ENCODE measurements around the gene TP53TG5. TPM values are rescaled to one million over a fixed set of nuclear protein-coding genes. Genes with fewer than 3 reads are reported as not detected.
"Not testable (repeated sequence)": the region's sequence is repeated elsewhere in the genome, so short reads cannot be mapped to it uniquely, and the experiment has no call there.

The TP53TG5 gene
- total RNA-seq, 1 donor from 2014 or later: not detected

- peaks cover 48% of the 10 kb centered on the region for H3K4me1 Mint-ChIP-seq (ENCODE audit: low read depth)
- no peaks in the 10 kb centered on the region for H3K9me3 Mint-ChIP-seq (ENCODE audit: low read depth)
- TF ChIP-seq CTCF (IDR thresholded peaks at IDR 0.05): no peak
- no peak for DNase-seq (ENCODE audit: low spot score)
- H3K27me3 Mint-ChIP-seq (ENCODE audit: low read depth): no peaks in the 10 kb centered on the region
- peak overlapping the region; percentile 52 for H3K27ac Mint-ChIP-seq (ENCODE audit: unreplicated experiment)
- no peaks in the 10 kb centered on the region for H3K36me3 Mint-ChIP-seq (ENCODE audit: low read depth)
- H3K4me3 Mint-ChIP-seq (ENCODE audit: unreplicated experiment): no peak overlapping the region
Measured at GRCh38 chr20:45354423-45355208, 23.5 kb downstream of the TP53TG5 start.

GRCh38 chr20:45353746-45354145, 24.4 kb downstream of the TP53TG5 start:
- no peaks in the 10 kb centered on the region for H3K36me3 Mint-ChIP-seq (ENCODE audit: low read depth)
- H3K27ac Mint-ChIP-seq (ENCODE audit: unreplicated experiment): no peak overlapping the region
- H3K4me3 Mint-ChIP-seq (ENCODE audit: unreplicated experiment): no peak overlapping the region
- H3K27me3 Mint-ChIP-seq (ENCODE audit: low read depth): no peaks in the 10 kb centered on the region
- H3K4me1 Mint-ChIP-seq (ENCODE audit: low read depth): peaks cover 40% of the 10 kb centered on the region
- no peaks in the 10 kb centered on the region for H3K9me3 Mint-ChIP-seq (ENCODE audit: low read depth)
- no peak for TF ChIP-seq CTCF (IDR thresholded peaks at IDR 0.05)
- DNase-seq (ENCODE audit: low spot score): no peak

- Mint-ChIP-seq H3K27me3 (ENCODE audit: low read depth) (no peaks in the 10 kb centered on the region), H3K9me3 (ENCODE audit: low read depth) (no peaks in the 10 kb centered on the region), H3K4me3 (ENCODE audit: unreplicated experiment) (no peak overlapping the region), H3K27ac (ENCODE audit: unreplicated experiment) (no peak overlapping the region), H3K4me1 (ENCODE audit: low read depth) (peaks cover 35% of the 10 kb centered on the region), H3K36me3 (ENCODE audit: low read depth) (no peaks in the 10 kb centered on the region)
- no peak for TF ChIP-seq CTCF (IDR thresholded peaks at IDR 0.05)
- no peak for DNase-seq (ENCODE audit: low spot score)
Measured at GRCh38 chr20:45352729-45353128, 25.4 kb downstream of the TP53TG5 start.

GRCh38 chr20:45350795-45351194, 27.3 kb downstream of the TP53TG5 start:
- not testable (repeated sequence) for H3K9me3 Mint-ChIP-seq (ENCODE audit: low read depth); H3K36me3 Mint-ChIP-seq (ENCODE audit: low read depth); H3K27ac Mint-ChIP-seq (ENCODE audit: unreplicated experiment); H3K27me3 Mint-ChIP-seq (ENCODE audit: low read depth); DNase-seq (ENCODE audit: low spot score); H3K4me3 Mint-ChIP-seq (ENCODE audit: unreplicated experiment)
- peaks cover 43% of the 10 kb centered on the region for H3K4me1 Mint-ChIP-seq (ENCODE audit: low read depth)

GRCh38 chr20:45350217-45350616, 27.9 kb downstream of the TP53TG5 start:
- no peak overlapping the region for H3K4me3 Mint-ChIP-seq (ENCODE audit: unreplicated experiment)
- TF ChIP-seq CTCF (IDR thresholded peaks at IDR 0.05): no peak
- H3K27me3 Mint-ChIP-seq (ENCODE audit: low read depth): no peaks in the 10 kb centered on the region
- peaks cover 44% of the 10 kb centered on the region for H3K4me1 Mint-ChIP-seq (ENCODE audit: low read depth)
- no peak for DNase-seq (ENCODE audit: low spot score)
- H3K36me3 Mint-ChIP-seq (ENCODE audit: low read depth): no peaks in the 10 kb centered on the region
- H3K27ac Mint-ChIP-seq (ENCODE audit: unreplicated experiment): no peak overlapping the region
- no peaks in the 10 kb centered on the region for H3K9me3 Mint-ChIP-seq (ENCODE audit: low read depth)
